IPS-18c (cell line): ENCODE data around the gene GRIK5.
A peak's percentile ranks its signal among the peaks of the same experiment; 100 is the strongest.
"Not testable (repeated sequence)": the region's sequence is repeated elsewhere in the genome, so short reads cannot be mapped to it uniquely, and the experiment has no call there.

ENCODE experiments used
- H3K4me3 ChIP-seq: 2 replicates; pipeline ENCODE4 v1.7.0; 2013; ENCODE audit warnings: low read depth, mild to moderate bottlenecking, low read length, moderate library complexity; ENCODE audit not compliant: insufficient read depth
- H3K9me3 ChIP-seq: one replicate; pipeline ENCODE4 v1.6.1; 2013; ENCODE audit warnings: mild to moderate bottlenecking, low read length, moderate library complexity; ENCODE audit not compliant: control insufficient read depth, insufficient read depth

The GRIK5 gene

GRCh38 chr19:42069619-42070351 lies at the start of gene GRIK5:
TSS of gene GRIK5 (minus strand) at chr19:42070206. CDS start at chr19:42065770, 4,436 bp downstream.
- Histone ChIP-seq H3K4me3 (peak within 1 kb of the TSS; percentile 69), H3K9me3 (peaks cover 2% of the 10 kb centered on the region)

- Histone ChIP-seq H3K9me3 (no peaks in the 10 kb centered on the region), H3K4me3 (no peak overlapping the region)
These were observed 47.1 kb upstream of the GRIK5 start for GRCh38 chr19:42117076-42117475.

- Histone ChIP-seq H3K9me3 (no peaks in the 10 kb centered on the region), H3K4me3 (no peak overlapping the region)
These were observed 46.5 kb upstream of the GRIK5 start for GRCh38 chr19:42116308-42117075.

- Histone ChIP-seq H3K4me3 (no peak overlapping the region), H3K9me3 (no peaks in the 10 kb centered on the region)
These were observed 45.7 kb upstream of the GRIK5 start for GRCh38 chr19:42115705-42116104.

GRCh38 chr19:42115219-42115618 lies 45.2 kb upstream of the GRIK5 start:
- Histone ChIP-seq H3K9me3 (no peaks in the 10 kb centered on the region), H3K4me3 (no peak overlapping the region)

- no peak overlapping the region for H3K4me3 ChIP-seq
These were observed 44.4 kb upstream of the GRIK5 start for GRCh38 chr19:42114412-42114811.

GRCh38 chr19:42113641-42114348 lies 43.8 kb upstream of the GRIK5 start:
- H3K9me3 ChIP-seq: no peaks in the 10 kb centered on the region
- no peak overlapping the region for H3K4me3 ChIP-seq

More at GRCh38 chr19:42114412-42114811, 44.4 kb upstream of the GRIK5 start:
- H3K9me3 ChIP-seq: no peaks in the 10 kb centered on the region

- Histone ChIP-seq H3K4me3 (no peak overlapping the region), H3K9me3 (no peaks in the 10 kb centered on the region)
These were observed 41.8 kb upstream of the GRIK5 start for GRCh38 chr19:42111811-42112210.

GRCh38 chr19:42111384-42111783 lies 41.4 kb upstream of the GRIK5 start:
- H3K9me3 ChIP-seq: no peaks in the 10 kb centered on the region
- no peak overlapping the region for H3K4me3 ChIP-seq

GRCh38 chr19:42110658-42111057 lies 40.7 kb upstream of the GRIK5 start:
- Histone ChIP-seq H3K9me3 (no peaks in the 10 kb centered on the region), H3K4me3 (no peak overlapping the region)

- no peaks in the 10 kb centered on the region for H3K9me3 ChIP-seq
- H3K4me3 ChIP-seq: no peak overlapping the region
These were observed 39.9 kb upstream of the GRIK5 start for GRCh38 chr19:42109896-42110295.

GRCh38 chr19:42108527-42109389 lies 38.8 kb upstream of the GRIK5 start:
- no peak overlapping the region for H3K4me3 ChIP-seq
- H3K9me3 ChIP-seq: no peaks in the 10 kb centered on the region

- no peaks in the 10 kb centered on the region for H3K9me3 ChIP-seq
- H3K4me3 ChIP-seq: no peak overlapping the region
These were observed 35.4 kb upstream of the GRIK5 start for GRCh38 chr19:42105368-42105767.

- Histone ChIP-seq H3K9me3 (no peaks in the 10 kb centered on the region), H3K4me3 (no peak overlapping the region)
These were observed 32.9 kb upstream of the GRIK5 start for GRCh38 chr19:42102877-42103276.

- not testable (repeated sequence) for H3K4me3 ChIP-seq, H3K9me3 ChIP-seq
These were observed 30.2 kb upstream of the GRIK5 start for GRCh38 chr19:42100241-42100640.

GRCh38 chr19:42099336-42099925 lies 29.4 kb upstream of the GRIK5 start:
- no peak overlapping the region for H3K4me3 ChIP-seq
- H3K9me3 ChIP-seq: no peaks in the 10 kb centered on the region

GRCh38 chr19:42098781-42099180 lies 28.8 kb upstream of the GRIK5 start:
- Histone ChIP-seq H3K9me3 (no peaks in the 10 kb centered on the region), H3K4me3 (no peak overlapping the region)
